ENCODE measurements around the gene BBX.

- TF ChIP-seq POLR2A (IDR thresholded peaks at IDR 0.05; ENCODE audit: low read length) (no peak), GATA1 (IDR thresholded peaks at IDR 0.05; ENCODE audit: low read depth, low read length) (no peak)
These were observed 135.2 kb downstream of the BBX start for GRCh38 chr3:107657971-107658370.
